Hematopoietic multipotent progenitor cell treated with erythropoietin and hydrocortisone succinate and interleukin-3 and kit ligand, for 4 days (in vitro differentiated cells): ENCODE results near the gene MOCS3.

ENCODE experiments used
- DNase-seq: peaks from one replicate; pipeline ENCODE4 v3.0.0-alpha.2; 2015

MOCS3 gene

GRCh38 chr20:50987493-50988210 is 29.0 kb downstream of the MOCS3 start:
- DNase-seq, result peak; percentile 88

- no peak for DNase-seq
These were observed 32.5 kb downstream of the MOCS3 start for GRCh38 chr20:50991076-50991475.

- DNase-seq, result no peak
These were observed 33.7 kb downstream of the MOCS3 start for GRCh38 chr20:50992336-50992732.

GRCh38 chr20:50992733-50993457 is 34.3 kb downstream of the MOCS3 start:
- DNase-seq, result peak; percentile 80

GRCh38 chr20:50993876-50994275 is 35.3 kb downstream of the MOCS3 start:
- no peak for DNase-seq

GRCh38 chr20:50995506-50995905 is 36.9 kb downstream of the MOCS3 start:
- no peak for DNase-seq

- no peak for DNase-seq
These were observed 38.6 kb downstream of the MOCS3 start for GRCh38 chr20:50996901-50997865.

- DNase-seq, result no peak
These were observed 40.7 kb downstream of the MOCS3 start for GRCh38 chr20:50999355-50999754.

GRCh38 chr20:51001430-51002265 is 43.0 kb downstream of the MOCS3 start:
- DNase-seq, result no peak

- no peak for DNase-seq
These were observed 44.0 kb downstream of the MOCS3 start for GRCh38 chr20:51002633-51003032.

- DNase-seq, result no peak
These were observed 45.1 kb downstream of the MOCS3 start for GRCh38 chr20:51003753-51004152.

GRCh38 chr20:51004305-51004727 is 45.7 kb downstream of the MOCS3 start:
- no peak for DNase-seq

- DNase-seq, result no peak
These were observed 46.2 kb downstream of the MOCS3 start for GRCh38 chr20:51004781-51005180.

- no peak for DNase-seq
These were observed 46.6 kb downstream of the MOCS3 start for GRCh38 chr20:51005214-51005613.

GRCh38 chr20:51008718-51009117 is 50.1 kb downstream of the MOCS3 start:
- DNase-seq, result no peak

- DNase-seq, result no peak
These were observed 50.9 kb downstream of the MOCS3 start for GRCh38 chr20:51009303-51010042.

- DNase-seq, result no peak
These were observed 51.4 kb downstream of the MOCS3 start for GRCh38 chr20:51010043-51010365.

- no peak for DNase-seq
These were observed 52.3 kb downstream of the MOCS3 start for GRCh38 chr20:51010932-51011331.

- no peak for DNase-seq
These were observed 52.9 kb downstream of the MOCS3 start for GRCh38 chr20:51011479-51011878.

- no peak for DNase-seq
These were observed 53.7 kb downstream of the MOCS3 start for GRCh38 chr20:51012357-51012756.
